HEK293T (cell line): ENCODE measurements around the gene KDM2A.

Source experiments
- BHLHE40 ChIP-seq: fragments of 450-650 bp; IDR thresholded peaks from 2 replicates; pipeline ENCODE4 v1.6.1; 2016; ENCODE audit warnings: mild to moderate bottlenecking, moderate library complexity, borderline replicate concordance
- FOXK2 ChIP-seq: fragments of 450-650 bp; IDR thresholded peaks from 2 replicates; pipeline ENCODE4 v1.6.1; 2016; ENCODE audit warnings: mild to moderate bottlenecking
- FOXM1 ChIP-seq: fragments of 450-650 bp; IDR thresholded peaks from 2 replicates; pipeline ENCODE4 v1.6.1; 2017; ENCODE audit warnings: mild to moderate bottlenecking, borderline replicate concordance
- L3MBTL2 ChIP-seq: fragments of 450-650 bp; conservative IDR thresholded peaks from 2 replicates; pipeline ENCODE4 v1.6.1; 2016; ENCODE audit warnings: mild to moderate bottlenecking
- LEF1 ChIP-seq: fragments of 450-650 bp; IDR thresholded peaks from 2 replicates; pipeline ENCODE4 v1.6.1; 2017; ENCODE audit warnings: mild to moderate bottlenecking, borderline replicate concordance
- SP1 ChIP-seq: fragments of 450-650 bp; IDR thresholded peaks from 2 replicates; pipeline ENCODE4 v1.6.1; 2017
- ZNF384 ChIP-seq: fragments of 450-650 bp; IDR thresholded peaks from 2 replicates; pipeline ENCODE4 v1.6.1; 2016
- TF ChIP-seq, protein P1 (sequence below): fragments of 450-650 bp; IDR thresholded peaks from 2 replicates; pipeline ENCODE4 v1.6.1; 2016

DNA sequence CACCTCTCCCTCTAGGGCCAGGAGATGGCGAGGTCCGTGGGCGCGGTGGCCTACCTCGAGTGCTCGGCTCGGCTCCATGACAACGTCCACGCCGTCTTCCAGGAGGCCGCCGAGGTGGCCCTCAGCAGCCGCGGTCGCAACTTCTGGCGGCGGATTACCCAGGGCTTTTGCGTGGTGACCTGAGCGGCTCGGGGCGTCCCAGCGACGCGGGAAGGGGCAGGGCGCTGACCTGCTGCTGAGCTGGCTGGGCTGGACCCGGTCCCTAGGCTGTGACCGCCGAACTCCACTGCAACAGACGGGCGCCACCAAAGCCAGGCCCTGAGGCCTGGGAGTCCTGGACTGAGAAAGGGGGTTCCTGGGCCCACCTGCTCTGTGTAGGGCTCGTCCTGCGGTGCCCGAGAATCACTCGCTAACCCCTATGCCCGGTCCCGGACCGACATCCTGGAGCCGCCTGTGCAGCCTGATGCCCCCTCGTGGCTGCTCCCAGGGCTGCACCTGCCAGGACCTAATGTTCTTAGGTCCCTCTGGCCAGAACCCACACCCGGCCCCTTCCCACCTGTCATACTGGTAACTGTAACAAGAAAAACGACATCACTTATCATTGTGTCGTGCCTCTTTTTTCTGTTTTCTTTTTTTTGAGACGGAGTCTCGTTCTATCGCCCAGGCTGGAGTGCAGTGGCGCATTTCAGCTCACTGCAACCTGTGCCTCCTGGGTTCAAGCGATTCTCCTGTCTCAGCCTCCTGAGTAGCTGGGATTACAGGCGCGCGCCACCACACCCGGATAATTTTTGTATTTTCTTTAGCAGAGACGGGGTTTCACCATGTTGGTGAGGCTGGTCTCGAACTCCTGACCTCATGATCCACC is 47.4 kb upstream of the KDM2A start:
- no peak for TF ChIP-seq FOXK2
- TF ChIP-seq ZNF384 = no peak
- TF ChIP-seq FOXM1 = no peak
- TF ChIP-seq, protein P1, sequence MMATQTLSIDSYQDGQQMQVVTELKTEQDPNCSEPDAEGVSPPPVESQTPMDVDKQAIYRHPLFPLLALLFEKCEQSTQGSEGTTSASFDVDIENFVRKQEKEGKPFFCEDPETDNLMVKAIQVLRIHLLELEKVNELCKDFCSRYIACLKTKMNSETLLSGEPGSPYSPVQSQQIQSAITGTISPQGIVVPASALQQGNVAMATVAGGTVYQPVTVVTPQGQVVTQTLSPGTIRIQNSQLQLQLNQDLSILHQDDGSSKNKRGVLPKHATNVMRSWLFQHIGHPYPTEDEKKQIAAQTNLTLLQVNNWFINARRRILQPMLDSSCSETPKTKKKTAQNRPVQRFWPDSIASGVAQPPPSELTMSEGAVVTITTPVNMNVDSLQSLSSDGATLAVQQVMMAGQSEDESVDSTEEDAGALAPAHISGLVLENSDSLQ = no peak
- no peak for TF ChIP-seq BHLHE40
- no peak for TF ChIP-seq SP1
- TF ChIP-seq LEF1 = no peak
- TF ChIP-seq L3MBTL2 = no peak
